Suprapubic skin (tissue), 3 donors: ENCODE results near the gene ZNF385A.

ENCODE experiments used
- POLR2A ChIP-seq, 2 donors: fragments of 450-650 bp; IDR thresholded peaks; one replicate each; pipeline ENCODE4 v1.6.1; 2017; ENCODE audit warnings: antibody characterized with exemption in 2 of 2, mild to moderate bottlenecking in 2 of 2, moderate library complexity in 2 of 2
- TF ChIP-seq, protein P1 (sequence below), 2 donors: fragments of 200-600 bp in 1 of 2; fragments of 450-650 bp in 1 of 2; sonication (generic) in 1 of 2; IDR thresholded peaks; one replicate each; pipeline ENCODE4 v1.5.1; 2016 to 2019; ENCODE audit warnings: antibody characterized with exemption in 2 of 2, mild to moderate bottlenecking in 1 of 2, moderate library complexity in 1 of 2

DNA sequence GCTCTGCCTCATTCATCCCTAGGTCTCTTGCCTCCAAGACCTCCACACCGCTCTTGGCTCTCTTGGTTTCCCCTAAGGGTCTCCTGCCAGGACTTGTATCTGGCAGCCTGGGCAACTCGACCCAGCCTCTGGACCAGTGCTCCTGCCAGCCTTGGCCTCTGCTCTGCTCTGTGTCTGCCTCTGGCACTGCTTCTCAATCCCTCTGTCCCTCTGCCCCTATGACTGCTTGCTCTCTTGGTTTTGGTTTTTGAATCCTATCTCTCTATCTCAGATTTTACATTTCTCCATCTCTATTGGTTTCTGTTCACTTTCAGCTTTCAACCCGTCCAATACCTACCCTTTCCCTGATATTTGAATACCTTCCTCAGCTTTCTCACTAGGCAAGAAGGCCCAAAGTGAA lies 28.3 kb upstream of the ZNF385A start:
- TF ChIP-seq, protein P1, sequence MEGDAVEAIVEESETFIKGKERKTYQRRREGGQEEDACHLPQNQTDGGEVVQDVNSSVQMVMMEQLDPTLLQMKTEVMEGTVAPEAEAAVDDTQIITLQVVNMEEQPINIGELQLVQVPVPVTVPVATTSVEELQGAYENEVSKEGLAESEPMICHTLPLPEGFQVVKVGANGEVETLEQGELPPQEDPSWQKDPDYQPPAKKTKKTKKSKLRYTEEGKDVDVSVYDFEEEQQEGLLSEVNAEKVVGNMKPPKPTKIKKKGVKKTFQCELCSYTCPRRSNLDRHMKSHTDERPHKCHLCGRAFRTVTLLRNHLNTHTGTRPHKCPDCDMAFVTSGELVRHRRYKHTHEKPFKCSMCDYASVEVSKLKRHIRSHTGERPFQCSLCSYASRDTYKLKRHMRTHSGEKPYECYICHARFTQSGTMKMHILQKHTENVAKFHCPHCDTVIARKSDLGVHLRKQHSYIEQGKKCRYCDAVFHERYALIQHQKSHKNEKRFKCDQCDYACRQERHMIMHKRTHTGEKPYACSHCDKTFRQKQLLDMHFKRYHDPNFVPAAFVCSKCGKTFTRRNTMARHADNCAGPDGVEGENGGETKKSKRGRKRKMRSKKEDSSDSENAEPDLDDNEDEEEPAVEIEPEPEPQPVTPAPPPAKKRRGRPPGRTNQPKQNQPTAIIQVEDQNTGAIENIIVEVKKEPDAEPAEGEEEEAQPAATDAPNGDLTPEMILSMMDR (IDR thresholded peaks at IDR 0.05) = no peak
- no peak for TF ChIP-seq POLR2A (IDR thresholded peaks at IDR 0.05)
